ENCODE measurements around the gene CC2D2A. TPM values are rescaled to one million over a fixed set of nuclear protein-coding genes. Genes with fewer than 3 reads are reported as not detected.

Gene CC2D2A
- total and polyA plus RNA-seq, 2 experiments from 2014 or later, result 17.3 to 43.5 TPM

- Histone ChIP-seq H3K4me3 (no peak overlapping the region), H3K36me3 (peaks cover 5% of the 10 kb centered on the region), H3K4me1 (ENCODE audit: low read depth) (peaks cover 22% of the 10 kb centered on the region), H3K27ac (peak overlapping the region; percentile 76), H3K9me3 (ENCODE audit: low read depth) (no peaks in the 10 kb centered on the region), H3K27me3 (no peaks in the 10 kb centered on the region)
- peak in 1 of 2 donors; percentile 37 for DNase-seq (ENCODE audit: low read depth in 1 of 2, low spot score in 1 of 2)
- TF ChIP-seq CTCF (IDR thresholded peaks at IDR 0.05; ENCODE audit: low read depth, low read length), result no peak
These were observed 106.3 kb downstream of the CC2D2A start for GRCh38 chr4:15575966-15576365.

GRCh38 chr4:15577508-15577907 lies 107.8 kb downstream of the CC2D2A start:
- Histone ChIP-seq H3K9me3 (ENCODE audit: low read depth) (no peaks in the 10 kb centered on the region), H3K4me1 (ENCODE audit: low read depth) (peaks cover 22% of the 10 kb centered on the region), H3K4me3 (no peak overlapping the region), H3K36me3 (peaks cover 5% of the 10 kb centered on the region), H3K27me3 (no peaks in the 10 kb centered on the region), H3K27ac (peak overlapping the region; percentile 2)
- TF ChIP-seq CTCF (IDR thresholded peaks at IDR 0.05; ENCODE audit: low read depth, low read length), result no peak
- no peak for DNase-seq (ENCODE audit: low read depth in 1 of 2, low spot score in 1 of 2)

- Histone ChIP-seq H3K27me3 (no peaks in the 10 kb centered on the region), H3K36me3 (peaks cover 2% of the 10 kb centered on the region), H3K27ac (no peak overlapping the region), H3K4me3 (no peak overlapping the region), H3K4me1 (ENCODE audit: low read depth) (no peaks in the 10 kb centered on the region), H3K9me3 (ENCODE audit: low read depth) (no peaks in the 10 kb centered on the region)
- TF ChIP-seq CTCF (IDR thresholded peaks at IDR 0.05; ENCODE audit: low read depth, low read length), result no peak
- no peak for DNase-seq (ENCODE audit: low read depth in 1 of 2, low spot score in 1 of 2)
These were observed 115.1 kb downstream of the CC2D2A start for GRCh38 chr4:15584785-15585184.

GRCh38 chr4:15585331-15585730 lies 115.6 kb downstream of the CC2D2A start:
- Histone ChIP-seq H3K4me3 (no peak overlapping the region), H3K36me3 (no peaks in the 10 kb centered on the region), H3K27ac (no peak overlapping the region), H3K27me3 (no peaks in the 10 kb centered on the region), H3K4me1 (ENCODE audit: low read depth) (no peaks in the 10 kb centered on the region), H3K9me3 (ENCODE audit: low read depth) (no peaks in the 10 kb centered on the region)
- TF ChIP-seq CTCF (IDR thresholded peaks at IDR 0.05; ENCODE audit: low read depth, low read length), result no peak
- DNase-seq (ENCODE audit: low read depth in 1 of 2, low spot score in 1 of 2), result no peak

GRCh38 chr4:15586066-15586465 lies 116.4 kb downstream of the CC2D2A start:
- H3K4me1 ChIP-seq (ENCODE audit: low read depth), result no peaks in the 10 kb centered on the region
- no peaks in the 10 kb centered on the region for H3K9me3 ChIP-seq (ENCODE audit: low read depth)
- TF ChIP-seq CTCF (IDR thresholded peaks at IDR 0.05; ENCODE audit: low read depth, low read length), result no peak
- no peaks in the 10 kb centered on the region for H3K27me3 ChIP-seq
- H3K36me3 ChIP-seq, result no peaks in the 10 kb centered on the region
- no peak for DNase-seq (ENCODE audit: low read depth in 1 of 2, low spot score in 1 of 2)
- H3K4me3 ChIP-seq, result no peak overlapping the region
- no peak overlapping the region for H3K27ac ChIP-seq

- DNase-seq (ENCODE audit: low read depth in 1 of 2, low spot score in 1 of 2), result peak in 1 of 2 donors; percentile 80
- H3K9me3 ChIP-seq (ENCODE audit: low read depth), result no peaks in the 10 kb centered on the region
- TF ChIP-seq CTCF (IDR thresholded peaks at IDR 0.05; ENCODE audit: low read depth, low read length), result no peak
- no peak overlapping the region for H3K27ac ChIP-seq
- H3K36me3 ChIP-seq, result no peaks in the 10 kb centered on the region
- H3K27me3 ChIP-seq, result no peaks in the 10 kb centered on the region
- no peak overlapping the region for H3K4me3 ChIP-seq
- H3K4me1 ChIP-seq (ENCODE audit: low read depth), result peaks cover 3% of the 10 kb centered on the region
These were observed 118.0 kb downstream of the CC2D2A start for GRCh38 chr4:15587649-15588048.
